ENCODE results near the gene PKD1.

GRCh38 chr16:2093793-2094192 lies 41.9 kb downstream of the PKD1 start:
- TF ChIP-seq, protein P1, sequence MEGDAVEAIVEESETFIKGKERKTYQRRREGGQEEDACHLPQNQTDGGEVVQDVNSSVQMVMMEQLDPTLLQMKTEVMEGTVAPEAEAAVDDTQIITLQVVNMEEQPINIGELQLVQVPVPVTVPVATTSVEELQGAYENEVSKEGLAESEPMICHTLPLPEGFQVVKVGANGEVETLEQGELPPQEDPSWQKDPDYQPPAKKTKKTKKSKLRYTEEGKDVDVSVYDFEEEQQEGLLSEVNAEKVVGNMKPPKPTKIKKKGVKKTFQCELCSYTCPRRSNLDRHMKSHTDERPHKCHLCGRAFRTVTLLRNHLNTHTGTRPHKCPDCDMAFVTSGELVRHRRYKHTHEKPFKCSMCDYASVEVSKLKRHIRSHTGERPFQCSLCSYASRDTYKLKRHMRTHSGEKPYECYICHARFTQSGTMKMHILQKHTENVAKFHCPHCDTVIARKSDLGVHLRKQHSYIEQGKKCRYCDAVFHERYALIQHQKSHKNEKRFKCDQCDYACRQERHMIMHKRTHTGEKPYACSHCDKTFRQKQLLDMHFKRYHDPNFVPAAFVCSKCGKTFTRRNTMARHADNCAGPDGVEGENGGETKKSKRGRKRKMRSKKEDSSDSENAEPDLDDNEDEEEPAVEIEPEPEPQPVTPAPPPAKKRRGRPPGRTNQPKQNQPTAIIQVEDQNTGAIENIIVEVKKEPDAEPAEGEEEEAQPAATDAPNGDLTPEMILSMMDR (conservative IDR thresholded peaks at IDR 0.05) = no peak
- TF ChIP-seq ZFX (IDR thresholded peaks at IDR 0.05) = no peak

All from C4-2B (cell line).